ENCODE data around the gene NTRK2. TPM values are rescaled to one million over a fixed set of nuclear protein-coding genes. Genes with fewer than 3 reads are reported as not detected.

Gene NTRK2
- total and polyA plus RNA-seq, 3 donors from 2014 or later, result 5.3 to 10.8 (median 5.6) TPM

DNA sequence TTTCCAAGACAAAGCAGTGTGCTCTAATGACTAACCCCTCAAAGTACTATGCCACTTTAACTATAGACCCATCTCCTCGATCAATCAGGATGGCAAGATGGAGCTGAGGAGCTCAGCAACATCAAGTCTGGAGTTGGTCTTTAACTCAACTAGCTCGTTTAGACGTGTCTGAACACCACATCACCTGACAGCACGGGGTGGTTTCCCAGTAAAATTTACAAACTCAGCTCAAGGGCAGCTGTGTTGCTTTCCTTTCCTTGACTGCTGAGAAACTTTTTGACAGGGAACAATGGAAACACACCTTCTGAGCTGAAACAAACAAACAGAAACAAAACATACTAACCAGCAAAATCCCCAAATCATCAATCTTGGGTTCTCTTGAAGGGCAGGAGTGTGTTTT lies 202.5 kb downstream of the NTRK2 start:
- Histone ChIP-seq H3K4me3 (no peak overlapping the region), H3K36me3 (ENCODE audit: low read depth, missing control alignments) (no peaks in the 10 kb centered on the region), H3K27me3 (no peaks in the 10 kb centered on the region), H3K27ac (no peak overlapping the region), H3K9me3 (no peaks in the 10 kb centered on the region), H3K4me1 (no peaks in the 10 kb centered on the region)
- intact Hi-C loops (cut with DNase I; ENCODE audit: low total_unique reads), result no loop called here
- no peak for TF ChIP-seq POLR2A (IDR thresholded peaks at IDR 0.05)
- TF ChIP-seq, protein P1, sequence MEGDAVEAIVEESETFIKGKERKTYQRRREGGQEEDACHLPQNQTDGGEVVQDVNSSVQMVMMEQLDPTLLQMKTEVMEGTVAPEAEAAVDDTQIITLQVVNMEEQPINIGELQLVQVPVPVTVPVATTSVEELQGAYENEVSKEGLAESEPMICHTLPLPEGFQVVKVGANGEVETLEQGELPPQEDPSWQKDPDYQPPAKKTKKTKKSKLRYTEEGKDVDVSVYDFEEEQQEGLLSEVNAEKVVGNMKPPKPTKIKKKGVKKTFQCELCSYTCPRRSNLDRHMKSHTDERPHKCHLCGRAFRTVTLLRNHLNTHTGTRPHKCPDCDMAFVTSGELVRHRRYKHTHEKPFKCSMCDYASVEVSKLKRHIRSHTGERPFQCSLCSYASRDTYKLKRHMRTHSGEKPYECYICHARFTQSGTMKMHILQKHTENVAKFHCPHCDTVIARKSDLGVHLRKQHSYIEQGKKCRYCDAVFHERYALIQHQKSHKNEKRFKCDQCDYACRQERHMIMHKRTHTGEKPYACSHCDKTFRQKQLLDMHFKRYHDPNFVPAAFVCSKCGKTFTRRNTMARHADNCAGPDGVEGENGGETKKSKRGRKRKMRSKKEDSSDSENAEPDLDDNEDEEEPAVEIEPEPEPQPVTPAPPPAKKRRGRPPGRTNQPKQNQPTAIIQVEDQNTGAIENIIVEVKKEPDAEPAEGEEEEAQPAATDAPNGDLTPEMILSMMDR (IDR thresholded peaks at IDR 0.05), result no peak
- 89 to 94% methylated on average over 4 of the region's 4 CpGs for WGBS, 2 donors
- DNase-seq, result no peak

DNA sequence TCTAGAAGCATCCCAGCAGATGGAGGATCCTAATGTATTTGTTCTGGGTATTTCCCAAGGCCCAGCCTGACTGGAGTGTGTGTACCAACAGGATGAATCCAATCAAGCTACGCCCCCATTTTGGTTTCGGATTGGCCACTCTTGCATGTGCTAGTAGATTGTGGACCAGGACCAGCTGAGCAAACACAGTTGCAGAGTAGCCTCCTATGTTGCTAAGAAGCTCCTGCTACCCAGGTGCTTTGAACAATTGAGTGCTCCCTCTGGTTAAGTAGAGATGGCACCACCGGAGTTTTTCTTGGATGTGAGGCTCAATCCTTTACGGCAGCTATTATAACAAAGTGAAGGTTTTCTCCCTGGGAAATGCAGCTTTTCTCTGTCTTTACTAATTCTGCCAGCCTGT lies 204.5 kb downstream of the NTRK2 start:
- no peak overlapping the region for H3K4me3 ChIP-seq
- intact Hi-C loops (cut with DNase I; ENCODE audit: low total_unique reads), result no loop called here
- H3K9me3 ChIP-seq, result no peaks in the 10 kb centered on the region
- H3K27me3 ChIP-seq, result no peaks in the 10 kb centered on the region
- H3K36me3 ChIP-seq (ENCODE audit: low read depth, missing control alignments), result no peaks in the 10 kb centered on the region
- DNase-seq, result no peak
- H3K27ac ChIP-seq, result no peak overlapping the region
- TF ChIP-seq, protein P1 (IDR thresholded peaks at IDR 0.05), result no peak
- no peak for TF ChIP-seq POLR2A (IDR thresholded peaks at IDR 0.05)
- WGBS, 2 donors, result 93 to 95% methylated on average over 3 to 4 of the region's 4 CpGs
- H3K4me1 ChIP-seq, result peaks cover 3% of the 10 kb centered on the region

DNA sequence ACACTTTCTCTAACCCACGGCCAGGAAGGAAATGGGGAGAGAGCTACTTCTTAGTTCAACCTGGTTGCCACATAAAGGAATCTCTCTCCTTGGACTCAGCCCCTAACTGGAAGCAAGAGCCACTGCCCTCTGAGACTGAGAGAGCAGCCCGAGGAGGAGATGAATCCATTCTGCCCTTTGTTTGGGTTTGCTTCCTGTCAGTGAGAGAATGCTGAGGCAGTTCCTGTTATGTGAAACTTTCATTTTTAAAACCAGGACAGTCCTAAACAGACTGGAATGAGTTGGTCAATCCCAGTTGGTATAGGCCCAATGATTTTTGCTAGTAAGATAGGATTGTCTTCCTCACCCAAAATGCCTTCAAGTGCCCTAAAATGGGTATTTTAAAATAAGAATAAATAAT lies 205.1 kb downstream of the NTRK2 start:
- TF ChIP-seq POLR2A (IDR thresholded peaks at IDR 0.05), result no peak
- TF ChIP-seq, protein P1 (IDR thresholded peaks at IDR 0.05), result no peak
- Histone ChIP-seq H3K27me3 (no peaks in the 10 kb centered on the region), H3K4me3 (no peak overlapping the region), H3K27ac (no peak overlapping the region), H3K4me1 (peaks cover 3% of the 10 kb centered on the region), H3K9me3 (no peaks in the 10 kb centered on the region), H3K36me3 (ENCODE audit: low read depth, missing control alignments) (no peaks in the 10 kb centered on the region)
- 40 to 52% methylated on average over 2 of the region's 2 CpGs for WGBS, 2 donors
- intact Hi-C loops (cut with DNase I; ENCODE audit: low total_unique reads), result no loop called here
- no peak for DNase-seq

DNA sequence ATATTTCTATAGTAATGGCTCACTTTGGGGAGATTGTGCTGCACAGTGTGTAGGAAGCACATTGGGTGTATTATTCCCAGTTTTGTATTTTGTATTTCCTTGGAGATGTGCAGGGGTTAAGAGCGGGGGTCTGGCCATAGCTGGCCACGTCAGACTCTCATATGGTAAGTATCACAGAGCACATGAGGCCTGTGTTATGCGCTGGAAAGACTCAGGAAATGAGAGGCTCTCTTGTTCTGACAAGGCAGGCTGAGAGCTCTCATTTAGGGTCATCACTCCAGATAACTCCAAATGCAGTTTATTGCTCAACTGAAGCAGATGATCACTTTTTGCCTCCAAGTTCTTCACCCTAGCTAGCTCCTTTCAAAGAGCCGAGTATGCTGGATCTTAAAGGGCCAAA lies 205.7 kb downstream of the NTRK2 start:
- intact Hi-C loops (cut with DNase I; ENCODE audit: low total_unique reads), result no loop called here
- no peak for DNase-seq
- TF ChIP-seq, protein P1 (IDR thresholded peaks at IDR 0.05), result no peak
- TF ChIP-seq POLR2A (IDR thresholded peaks at IDR 0.05), result no peak
- 70 to 78% methylated on average over 4 of the region's 4 CpGs for WGBS, 2 donors
- Histone ChIP-seq H3K27ac (no peak overlapping the region), H3K9me3 (no peaks in the 10 kb centered on the region), H3K36me3 (ENCODE audit: low read depth, missing control alignments) (no peaks in the 10 kb centered on the region), H3K27me3 (no peaks in the 10 kb centered on the region), H3K4me3 (no peak overlapping the region), H3K4me1 (peaks cover 3% of the 10 kb centered on the region)

DNA sequence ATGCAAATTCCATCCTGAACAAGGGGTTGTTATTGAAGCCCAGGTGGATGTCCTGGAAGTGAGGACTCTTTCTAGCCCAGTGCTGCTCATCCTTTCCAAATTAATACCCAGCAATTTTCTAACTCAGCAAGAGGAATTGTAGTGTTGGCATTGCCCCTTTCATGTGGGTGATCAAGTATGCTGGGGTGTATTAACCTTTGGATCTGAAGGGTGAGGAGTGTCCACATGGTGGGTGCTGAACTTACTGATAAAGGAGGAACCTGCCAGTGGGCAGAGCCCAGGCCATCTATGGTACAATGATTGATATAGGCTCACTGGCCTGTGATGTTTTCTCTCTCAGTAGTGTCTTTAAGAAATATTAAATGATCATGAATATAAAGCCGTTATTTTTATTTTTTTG lies 210.1 kb downstream of the NTRK2 start:
- Histone ChIP-seq H3K36me3 (ENCODE audit: low read depth, missing control alignments) (no peaks in the 10 kb centered on the region), H3K4me3 (no peak overlapping the region), H3K27ac (no peak overlapping the region), H3K9me3 (no peaks in the 10 kb centered on the region), H3K4me1 (peaks cover 3% of the 10 kb centered on the region), H3K27me3 (no peaks in the 10 kb centered on the region)
- TF ChIP-seq POLR2A (IDR thresholded peaks at IDR 0.05), result no peak
- TF ChIP-seq, protein P1 (IDR thresholded peaks at IDR 0.05), result no peak
- 97 to 100% methylated on average over 1 of the region's 1 CpG for WGBS, 2 donors
- no peak for DNase-seq
- intact Hi-C loops (cut with DNase I; ENCODE audit: low total_unique reads), result no loop called here
